HCT116 (cell line): Measurements from ENCODE around the gene SYNJ2. TPM values are rescaled to one million over a fixed set of nuclear protein-coding genes. Genes with fewer than 3 reads are reported as not detected.

Source experiments
- ATAC-seq: fragments of 200-7000 bp; cut with Tn5 transposase; 2 replicates; pipeline ENCODE4 v1.9.1; 2020; ENCODE audit warnings: mild to moderate bottlenecking, moderate library complexity
- BruUV-seq: library from RNA; stranded (reverse); fragments of 400-500 nt; replicated peaks from 2 replicates; lab custom pipeline; 2021; lab: Mats Ljungman, UMichigan
- CTCF ChIA-PET: fragments of 300-600 bp; sonication (Branson Sonifier 250); formaldehyde crosslinking; loops from one replicate; lab custom pipeline; 2021; ENCODE audit warnings: antibody characterized with exemption; lab: Charles Lee
- POLR2A ChIA-PET: fragments of 300-600, 350-600 bp; sonication (Branson Sonifier 250); formaldehyde crosslinking; loops from one replicate; lab custom pipeline; 2021; ENCODE audit warnings: antibody characterized with exemption; lab: Charles Lee
- RAD21 ChIA-PET, 2 experiments: fragments of 300-600 bp; sonication (Branson Sonifier 250); formaldehyde crosslinking; loops; one replicate each; lab custom pipeline; 2023; ENCODE audit warnings: low total read pairs in 2 of 2; ENCODE audit not compliant: uncharacterized antibody in 2 of 2, unreplicated experiment in 2 of 2, low non-redundant PET in 1 of 2; lab: Charles Lee
- DNase-seq: peaks from one replicate; pipeline ENCODE4 v3.0.0-alpha.2; 2010; ENCODE audit warnings: low read depth, low spot score
- H2AFZ ChIP-seq: fragments of 200-600 bp; shearing (Covaris generic), sonication (generic); 2 replicates; pipeline ENCODE4 v1.6.1; 2017; ENCODE audit warnings: low read depth, mixed run types, mixed read lengths, antibody characterized with exemption, low read length; ENCODE audit not compliant: poor library complexity, severe bottlenecking
- H3K27ac ChIP-seq: 2 replicates; pipeline ENCODE4 v1.5.1; 2012; ENCODE audit warnings: low read depth, low read length
- H3K27me3 ChIP-seq: fragments of 200-600 bp; sonication (generic); 2 replicates; pipeline ENCODE4 v1.6.1; 2016; ENCODE audit warnings: mixed run types, low read length, mixed read lengths; ENCODE audit not compliant: insufficient read depth
- H3K36me3 ChIP-seq, 2 experiments: fragments of 200-500 bp in 1 of 2; fragments of 200-600 bp in 1 of 2; sonication (Bioruptor generic) in 1 of 2; sonication (generic) in 1 of 2; 2 replicates each; pipeline versions ENCODE4 v1.5.1 to v1.6.1; 2014 to 2016; ENCODE audit warnings: low read length in 2 of 2, inconsistent platforms in 1 of 2, mixed read lengths in 1 of 2, mixed run types in 1 of 2; ENCODE audit not compliant: insufficient read depth in 2 of 2, control insufficient read depth in 1 of 2
- H3K4me1 ChIP-seq, 2 experiments: fragments of 200-600 bp in 1 of 2; sonication (generic) in 1 of 2; 2 replicates each; pipeline versions ENCODE4 v1.5.1 to v1.6.1; 2012 to 2017; ENCODE audit warnings: low read length in 2 of 2, inconsistent platforms in 1 of 2, mild to moderate bottlenecking in 1 of 2, mixed read lengths in 1 of 2, mixed run types in 1 of 2, moderate library complexity in 1 of 2; ENCODE audit not compliant: insufficient read depth in 2 of 2, control insufficient read depth in 1 of 2
- H3K4me2 ChIP-seq: fragments of 200-600 bp; sonication (generic); 2 replicates; pipeline ENCODE4 v1.6.1; 2017; ENCODE audit warnings: mixed run types, low read length, mixed read lengths
- H3K4me3 ChIP-seq, 2 experiments: fragments of 200-600 bp in 1 of 2; sonication (generic) in 1 of 2; replicated peaks in 1 of 2; 2 replicates each; pipeline ENCODE4 v1.5.1; 2011 to 2016; ENCODE audit warnings: low read length in 2 of 2, control low read depth in 1 of 2, low read depth in 1 of 2, mild to moderate bottlenecking in 1 of 2, mixed read lengths in 1 of 2, mixed run types in 1 of 2
- H3K79me2 ChIP-seq: fragments of 200-600 bp; sonication (generic); 2 replicates; pipeline ENCODE4 v1.6.1; 2017; ENCODE audit warnings: mild to moderate bottlenecking, mixed run types, low read length, moderate library complexity, mixed read lengths; ENCODE audit not compliant: insufficient read depth
- H3K9ac ChIP-seq: fragments of 200-600 bp; sonication (generic); 2 replicates; pipeline ENCODE4 v1.6.1; 2016; ENCODE audit warnings: low read length, mixed read lengths
- H3K9me2 ChIP-seq: fragments of 200-600 bp; sonication (generic), shearing (Covaris generic); 2 replicates; pipeline ENCODE4 v1.6.1; 2017; ENCODE audit warnings: mixed run types, mild to moderate bottlenecking, moderate library complexity; ENCODE audit not compliant: insufficient read depth
- H3K9me3 ChIP-seq, 2 experiments: fragments of 200-500 bp in 1 of 2; fragments of 200-600 bp in 1 of 2; sonication (Bioruptor generic) in 1 of 2; sonication (generic) in 1 of 2; 2 replicates each; pipeline ENCODE4 v1.6.1; 2014 to 2017; ENCODE audit warnings: low read length in 2 of 2, mixed read lengths in 2 of 2, inconsistent platforms in 1 of 2, low read depth in 1 of 2, mild to moderate bottlenecking in 1 of 2, mixed run types in 1 of 2, moderate library complexity in 1 of 2; ENCODE audit not compliant: control insufficient read depth in 1 of 2, insufficient read depth in 1 of 2
- H4K20me1 ChIP-seq: fragments of 200-600 bp; sonication (generic), shearing (Covaris generic); 2 replicates; pipeline ENCODE4 v1.6.1; 2017; ENCODE audit warnings: mixed run types, mild to moderate bottlenecking, moderate library complexity; ENCODE audit not compliant: insufficient read depth
- CBX3 ChIP-seq: IDR thresholded peaks from 2 replicates; pipeline ENCODE4 v1.6.1; 2012; ENCODE audit warnings: low read depth
- CEBPB ChIP-seq: IDR thresholded peaks from 2 replicates; pipeline ENCODE4 v1.6.1; 2012; ENCODE audit warnings: low read depth
- EGR1 ChIP-seq: IDR thresholded peaks from 2 replicates; pipeline ENCODE4 v1.6.1; 2012; ENCODE audit warnings: low read depth
- EZH2 ChIP-seq: fragments of 200-600 bp; sonication (generic); IDR thresholded peaks from 2 replicates; pipeline ENCODE4 v1.6.1; 2017; ENCODE audit warnings: antibody characterized with exemption, mixed run types
- EZH2phosphoT487 ChIP-seq: fragments of 200-600 bp; IDR thresholded peaks from 2 replicates; pipeline ENCODE4 v1.6.1; 2018; ENCODE audit warnings: antibody characterized with exemption, borderline replicate concordance
- JUND ChIP-seq: IDR thresholded peaks from 2 replicates; pipeline ENCODE4 v1.6.1; 2012
- POLR2A ChIP-seq: IDR thresholded peaks from 2 replicates; pipeline ENCODE4 v1.7.0; 2011; ENCODE audit warnings: borderline replicate concordance; ENCODE audit not compliant: insufficient read depth, insufficient read length; ENCODE audit errors: extremely low read depth
- POLR2AphosphoS5 ChIP-seq: IDR thresholded peaks from 2 replicates; pipeline ENCODE4 v1.6.1; 2011; ENCODE audit warnings: mild to moderate bottlenecking, low read depth, low read length, moderate library complexity
- RAD21 ChIP-seq: IDR thresholded peaks from 2 replicates; pipeline ENCODE4 v1.6.1; 2012; ENCODE audit warnings: low read depth, mild to moderate bottlenecking
- REST ChIP-seq: IDR thresholded peaks from 2 replicates; pipeline ENCODE4 v1.6.1; 2012; ENCODE audit warnings: low read depth
- SIN3A ChIP-seq: IDR thresholded peaks from 2 replicates; pipeline ENCODE4 v1.6.1; 2012; ENCODE audit warnings: low read depth
- SRF ChIP-seq: IDR thresholded peaks from 2 replicates; pipeline ENCODE4 v1.6.1; 2012; ENCODE audit warnings: low read depth
- YY1 ChIP-seq: IDR thresholded peaks from 2 replicates; pipeline ENCODE4 v1.6.1; 2011; ENCODE audit warnings: low read length, low read depth, moderate library complexity, mild to moderate bottlenecking; ENCODE audit not compliant: insufficient replicate concordance; ENCODE audit errors: extremely low read depth
- intact Hi-C: fragments of 100-400 bp; cut with micrococcal nuclease; formaldehyde crosslinking; loops from 2 replicates; pipeline ENCODE4 v1.10.0; 2022
- total RNA-seq: library from RNA; stranded (reverse); gene quantifications from one replicate; pipeline ENCODE4 v1.2.1, GENCODE V29; 2021; ENCODE audit not compliant: unreplicated experiment
- TF ChIP-seq, protein P1 (sequence below): IDR thresholded peaks from 2 replicates; pipeline ENCODE4 v1.6.1; 2011; ENCODE audit warnings: mild to moderate bottlenecking, low read length, moderate library complexity; ENCODE audit not compliant: insufficient replicate concordance; ENCODE audit errors: extremely low read depth

The SYNJ2 gene
- total RNA-seq, 1 experiment from 2014 or later: 23.9 TPM

DNA sequence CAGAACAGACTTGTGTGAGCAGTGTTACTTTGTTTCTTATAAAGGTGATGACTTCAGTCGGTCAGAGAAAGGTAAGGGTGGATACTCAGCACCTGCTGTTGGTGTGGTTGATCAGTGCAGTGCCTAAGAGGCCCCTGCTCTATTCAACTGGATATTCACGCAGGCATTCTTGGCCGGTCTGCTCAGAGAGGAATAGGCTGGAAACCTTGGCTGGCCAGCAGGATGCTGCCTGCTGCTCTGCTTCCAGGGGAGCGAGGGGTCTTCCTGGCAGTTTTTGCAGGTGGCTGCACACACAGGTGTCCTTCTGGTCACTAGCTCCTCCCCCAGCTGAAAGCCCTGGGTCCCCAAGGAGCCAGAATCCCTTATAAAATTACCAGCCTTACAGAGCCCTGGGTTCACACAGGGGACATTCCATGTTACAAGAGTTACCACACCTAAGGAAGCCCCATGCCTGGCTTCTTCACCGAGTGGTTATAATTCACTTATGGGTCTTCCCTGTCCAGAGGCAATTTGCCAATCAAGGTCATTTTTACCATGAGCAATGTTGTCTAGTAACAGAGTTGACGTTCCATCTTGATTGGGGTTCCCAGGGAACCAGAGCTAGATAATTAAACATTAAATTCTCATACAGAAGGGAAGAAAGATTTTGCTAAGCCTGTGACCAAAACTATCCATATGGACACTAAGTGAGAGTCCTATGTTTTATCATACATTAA, 16.4 kb downstream of the SYNJ2 start (continued):
- TF ChIP-seq REST (no peak), RAD21 (no peak)

GRCh38 chr6:157998707-157999167, 17.1 kb downstream of the SYNJ2 start:
- Histone ChIP-seq H3K36me3 (no peaks in the 10 kb centered on the region), H3K27me3 (no peaks in the 10 kb centered on the region), H3K27ac (no peak overlapping the region), H3K9me2 (no peaks in the 10 kb centered on the region), H4K20me1 (no peaks in the 10 kb centered on the region; the same call in 1 of the 2 replicates), H3K4me3 (no peak overlapping the region), H2AFZ (no peak overlapping the region), H3K9me3 (no peaks in the 10 kb centered on the region), H3K9ac (no peak overlapping the region), H3K79me2 (peaks cover 81% of the 10 kb centered on the region), H3K4me2 (no peak overlapping the region), H3K4me1 (peaks cover 48 to 69% of the 10 kb centered on the region in 2 experiments)
- ChIA-PET RAD21 (no interaction called here), CTCF (no interaction called here), POLR2A (no interaction called here)
- intact Hi-C loops: no loop called here
- no peak for DNase-seq
- no peak for ATAC-seq
- no TSS peak for BruUV-seq
- TF ChIP-seq REST: no peak
- TF ChIP-seq EZH2: no peak
- TF ChIP-seq, protein P1, sequence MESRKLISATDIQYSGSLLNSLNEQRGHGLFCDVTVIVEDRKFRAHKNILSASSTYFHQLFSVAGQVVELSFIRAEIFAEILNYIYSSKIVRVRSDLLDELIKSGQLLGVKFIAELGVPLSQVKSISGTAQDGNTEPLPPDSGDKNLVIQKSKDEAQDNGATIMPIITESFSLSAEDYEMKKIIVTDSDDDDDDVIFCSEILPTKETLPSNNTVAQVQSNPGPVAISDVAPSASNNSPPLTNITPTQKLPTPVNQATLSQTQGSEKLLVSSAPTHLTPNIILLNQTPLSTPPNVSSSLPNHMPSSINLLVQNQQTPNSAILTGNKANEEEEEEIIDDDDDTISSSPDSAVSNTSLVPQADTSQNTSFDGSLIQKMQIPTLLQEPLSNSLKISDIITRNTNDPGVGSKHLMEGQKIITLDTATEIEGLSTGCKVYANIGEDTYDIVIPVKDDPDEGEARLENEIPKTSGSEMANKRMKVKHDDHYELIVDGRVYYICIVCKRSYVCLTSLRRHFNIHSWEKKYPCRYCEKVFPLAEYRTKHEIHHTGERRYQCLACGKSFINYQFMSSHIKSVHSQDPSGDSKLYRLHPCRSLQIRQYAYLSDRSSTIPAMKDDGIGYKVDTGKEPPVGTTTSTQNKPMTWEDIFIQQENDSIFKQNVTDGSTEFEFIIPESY: no peak
- no peak for TF ChIP-seq CEBPB
- no peak for TF ChIP-seq SRF
- no peak for TF ChIP-seq POLR2A
- no peak for TF ChIP-seq SIN3A
- TF ChIP-seq YY1: no peak
- no peak for TF ChIP-seq EGR1
- TF ChIP-seq EZH2phosphoT487: no peak
- no peak for TF ChIP-seq POLR2AphosphoS5
- no peak for TF ChIP-seq CBX3
- no peak for TF ChIP-seq JUND
